ENCODE data around the gene OSBPL2.

The OSBPL2 gene

DNA sequence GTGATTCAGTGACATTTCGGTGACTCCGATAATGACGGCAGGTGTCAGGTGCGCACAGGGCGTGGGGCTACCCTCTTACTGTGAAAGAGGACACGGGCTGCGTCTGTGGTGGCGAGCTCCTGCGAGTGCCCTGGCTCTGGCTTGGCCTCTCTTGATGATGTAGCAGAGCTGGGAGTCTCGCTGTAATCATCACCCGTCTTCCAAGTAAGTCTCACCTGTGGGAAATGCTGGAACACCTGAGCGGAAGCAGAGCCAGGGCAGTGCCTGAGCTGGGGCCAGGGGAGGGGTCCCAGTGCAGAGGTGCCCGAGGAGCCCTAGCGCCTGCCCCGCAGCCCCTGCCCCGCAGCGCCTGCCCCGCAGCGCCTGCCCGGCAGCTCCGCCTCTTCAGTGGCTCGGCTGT lies 4.8 kb downstream of the OSBPL2 start:
- no peaks in the 10 kb centered on the region for H3K9me3 ChIP-seq (ENCODE audit: severe bottlenecking)
- no peak overlapping the region for H3K4me3 ChIP-seq (ENCODE audit: low read depth, low read length)
- H3K36me3 ChIP-seq: peaks cover 4% of the 10 kb centered on the region; the same call in 1 of the 2 replicates
- no peak for DNase-seq
- no peaks in the 10 kb centered on the region for H3K27me3 ChIP-seq (ENCODE audit: insufficient read depth, low read depth, severe bottlenecking)
- TF ChIP-seq, protein P1, sequence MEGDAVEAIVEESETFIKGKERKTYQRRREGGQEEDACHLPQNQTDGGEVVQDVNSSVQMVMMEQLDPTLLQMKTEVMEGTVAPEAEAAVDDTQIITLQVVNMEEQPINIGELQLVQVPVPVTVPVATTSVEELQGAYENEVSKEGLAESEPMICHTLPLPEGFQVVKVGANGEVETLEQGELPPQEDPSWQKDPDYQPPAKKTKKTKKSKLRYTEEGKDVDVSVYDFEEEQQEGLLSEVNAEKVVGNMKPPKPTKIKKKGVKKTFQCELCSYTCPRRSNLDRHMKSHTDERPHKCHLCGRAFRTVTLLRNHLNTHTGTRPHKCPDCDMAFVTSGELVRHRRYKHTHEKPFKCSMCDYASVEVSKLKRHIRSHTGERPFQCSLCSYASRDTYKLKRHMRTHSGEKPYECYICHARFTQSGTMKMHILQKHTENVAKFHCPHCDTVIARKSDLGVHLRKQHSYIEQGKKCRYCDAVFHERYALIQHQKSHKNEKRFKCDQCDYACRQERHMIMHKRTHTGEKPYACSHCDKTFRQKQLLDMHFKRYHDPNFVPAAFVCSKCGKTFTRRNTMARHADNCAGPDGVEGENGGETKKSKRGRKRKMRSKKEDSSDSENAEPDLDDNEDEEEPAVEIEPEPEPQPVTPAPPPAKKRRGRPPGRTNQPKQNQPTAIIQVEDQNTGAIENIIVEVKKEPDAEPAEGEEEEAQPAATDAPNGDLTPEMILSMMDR (IDR thresholded peaks at IDR 0.05; ENCODE audit: low read depth, low read length): no peak
- H3K27ac ChIP-seq: no peak overlapping the region

DNA sequence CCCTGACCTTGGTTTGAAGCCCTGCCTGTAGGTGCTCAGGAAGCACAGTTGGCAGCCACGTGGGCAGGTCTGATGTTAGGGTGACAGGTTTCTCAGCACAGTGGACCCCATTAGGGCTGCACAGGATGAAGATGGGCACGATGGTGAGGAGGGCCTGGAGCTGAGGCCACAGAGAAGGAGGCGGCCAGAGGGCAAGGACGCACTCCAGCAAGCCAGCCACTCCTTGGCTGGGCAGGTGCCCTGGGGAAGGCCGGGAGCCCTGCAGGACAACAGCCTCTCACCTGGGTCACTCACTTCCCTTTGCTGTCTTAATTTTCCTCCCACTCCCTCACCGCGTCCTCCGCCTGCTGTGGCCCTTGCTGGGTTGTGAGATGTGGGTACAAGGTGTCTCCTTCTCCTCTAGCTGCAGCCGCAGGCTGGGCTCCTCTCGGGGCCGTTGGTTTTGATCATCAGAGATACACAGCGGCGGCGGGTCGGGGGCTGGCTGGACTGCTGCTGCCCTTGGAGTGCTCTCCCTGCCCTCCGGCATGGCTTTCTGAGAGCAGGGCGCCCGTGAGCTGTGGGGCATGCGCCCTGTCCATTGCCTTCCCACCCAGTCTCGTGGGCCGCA lies 5.7 kb downstream of the OSBPL2 start:
- Histone ChIP-seq H3K4me3 (ENCODE audit: low read depth, low read length) (no peak overlapping the region), H3K27ac (no peak overlapping the region), H3K36me3 (peaks cover 4% of the 10 kb centered on the region; the same call in 1 of the 2 replicates), H3K27me3 (ENCODE audit: insufficient read depth, low read depth, severe bottlenecking) (no peaks in the 10 kb centered on the region), H3K9me3 (ENCODE audit: severe bottlenecking) (no peaks in the 10 kb centered on the region)
- TF ChIP-seq, protein P1 (IDR thresholded peaks at IDR 0.05; ENCODE audit: low read depth, low read length): no peak
- no peak for DNase-seq

DNA sequence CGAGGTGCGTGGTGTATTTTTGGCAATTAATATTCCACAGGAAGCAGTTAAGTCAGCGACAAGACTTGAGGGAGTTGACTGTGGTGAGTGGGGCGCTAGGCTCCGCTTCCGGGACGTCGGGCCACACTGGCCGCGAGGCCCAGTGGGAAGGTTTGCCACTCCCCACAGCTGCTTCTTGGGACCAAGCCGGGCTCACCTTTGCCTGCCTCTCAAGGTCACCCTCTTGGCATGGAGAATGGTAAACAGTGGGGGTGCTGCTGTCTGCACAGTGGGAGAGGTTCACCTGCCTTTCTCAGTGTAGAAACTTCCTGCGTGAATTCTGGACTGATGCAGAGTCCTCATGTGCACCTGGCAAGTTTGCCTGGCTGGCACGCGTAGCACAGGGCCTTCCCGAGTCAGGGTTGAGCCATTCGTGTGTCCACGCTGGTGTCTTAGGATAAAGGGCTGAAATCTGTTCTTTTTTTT lies 6.4 kb downstream of the OSBPL2 start:
- no peak for DNase-seq
- H3K27ac ChIP-seq: no peak overlapping the region
- TF ChIP-seq, protein P1 (IDR thresholded peaks at IDR 0.05; ENCODE audit: low read depth, low read length): no peak
- no peaks in the 10 kb centered on the region for H3K9me3 ChIP-seq (ENCODE audit: severe bottlenecking)
- peaks cover 4% of the 10 kb centered on the region; the same call in 1 of the 2 replicates for H3K36me3 ChIP-seq
- no peaks in the 10 kb centered on the region for H3K27me3 ChIP-seq (ENCODE audit: insufficient read depth, low read depth, severe bottlenecking)
- H3K4me3 ChIP-seq (ENCODE audit: low read depth, low read length): no peak overlapping the region

DNA sequence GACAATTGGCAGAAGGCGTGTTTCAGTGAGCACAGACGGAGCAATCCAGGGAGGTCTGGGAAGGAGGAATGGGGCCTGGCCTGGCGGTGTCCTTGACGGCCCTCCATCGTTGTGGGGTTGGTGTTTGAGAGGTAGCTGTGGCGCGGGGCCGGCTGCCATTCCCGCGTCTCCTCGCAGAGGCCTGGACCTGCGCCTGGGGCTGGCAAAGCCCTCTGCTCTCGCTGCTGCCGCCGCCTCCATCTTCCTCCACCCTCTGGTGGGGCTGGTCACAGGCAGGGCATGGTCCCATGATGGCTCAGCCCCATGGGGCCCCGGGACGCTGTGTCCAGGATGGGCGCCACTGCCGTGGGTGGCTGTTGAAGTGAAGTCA lies 7.6 kb downstream of the OSBPL2 start:
- no peak for DNase-seq
- Histone ChIP-seq H3K4me3 (ENCODE audit: low read depth, low read length) (no peak overlapping the region), H3K27ac (no peak overlapping the region), H3K36me3 (peaks cover 4% of the 10 kb centered on the region; the same call in 1 of the 2 replicates), H3K9me3 (ENCODE audit: severe bottlenecking) (no peaks in the 10 kb centered on the region), H3K27me3 (ENCODE audit: insufficient read depth, low read depth, severe bottlenecking) (no peaks in the 10 kb centered on the region)
- TF ChIP-seq, protein P1 (IDR thresholded peaks at IDR 0.05; ENCODE audit: low read depth, low read length): no peak

DNA sequence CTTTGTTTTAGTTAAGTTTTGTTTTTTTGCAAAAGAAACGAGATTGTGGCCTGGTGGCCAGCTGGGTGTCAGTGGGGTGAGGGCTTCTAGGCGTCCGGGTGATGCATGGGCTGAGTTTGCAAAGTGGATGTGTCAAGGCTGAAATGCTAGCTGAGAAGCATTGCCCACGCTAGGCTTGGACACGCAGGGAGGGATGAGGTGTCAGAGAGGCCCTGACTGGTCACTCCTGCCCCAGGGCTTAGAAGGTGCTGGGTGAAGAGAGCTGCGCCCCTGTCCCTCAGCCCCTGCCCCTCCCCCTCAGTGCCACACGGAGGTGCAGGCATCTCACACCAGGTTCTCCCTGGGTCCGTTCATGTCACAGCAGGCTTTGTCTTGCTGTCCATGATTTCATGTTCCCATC lies 8.1 kb downstream of the OSBPL2 start:
- H3K9me3 ChIP-seq (ENCODE audit: severe bottlenecking): no peaks in the 10 kb centered on the region
- H3K36me3 ChIP-seq: peaks cover 4% of the 10 kb centered on the region; the same call in 1 of the 2 replicates
- no peak for DNase-seq
- H3K27ac ChIP-seq: no peak overlapping the region
- H3K27me3 ChIP-seq (ENCODE audit: insufficient read depth, low read depth, severe bottlenecking): no peaks in the 10 kb centered on the region
- TF ChIP-seq, protein P1 (IDR thresholded peaks at IDR 0.05; ENCODE audit: low read depth, low read length): no peak
- no peak overlapping the region for H3K4me3 ChIP-seq (ENCODE audit: low read depth, low read length)

Measured in WERI-Rb-1 (cell line).